HL-60 (cell line): Measurements from ENCODE around the gene RHAG.
"Not testable (repeated sequence)": the region's sequence is repeated elsewhere in the genome, so short reads cannot be mapped to it uniquely, and the experiment has no call there.

ENCODE experiments used
- DNase-seq, 2 experiments: peaks; one replicate each; pipeline ENCODE4 v3.0.0-alpha.2; 2010 to 2020; ENCODE audit warnings: low read depth in 1 of 2, low spot score in 1 of 2
- H3K27ac ChIP-seq: fragments of 250-450 bp; sonication (Bioruptor Pico); replicated peaks from 2 replicates; pipeline ENCODE4 v1.5.1; 2020; ENCODE audit warnings: mild to moderate bottlenecking, moderate library complexity
- H3K27me3 ChIP-seq: fragments of 250-450 bp; sonication (Bioruptor Pico); 2 replicates; pipeline ENCODE4 v1.5.1; 2021; ENCODE audit warnings: mild to moderate bottlenecking, moderate library complexity; ENCODE audit not compliant: insufficient read depth, poor library complexity, severe bottlenecking
- H3K4me3 ChIP-seq: replicated peaks from 2 replicates; pipeline ENCODE4 v1.5.1; 2011; ENCODE audit warnings: mild to moderate bottlenecking, control low read depth, low read length; ENCODE audit not compliant: insufficient read depth
- CTCF ChIP-seq: IDR thresholded peaks from one replicate; pipeline ENCODE4 v1.5.1; 2011; ENCODE audit warnings: low read length, control low read depth, inconsistent platforms; ENCODE audit not compliant: insufficient read depth
- GABPA ChIP-seq: IDR thresholded peaks from 2 replicates; pipeline ENCODE4 v1.6.1; 2012; ENCODE audit warnings: low read depth
- POLR2AphosphoS5 ChIP-seq: IDR thresholded peaks from 2 replicates; pipeline ENCODE4 v1.6.1; 2012; ENCODE audit warnings: low read depth
- REST ChIP-seq: IDR thresholded peaks from 2 replicates; pipeline ENCODE4 v1.6.1; 2012; ENCODE audit warnings: low read depth; ENCODE audit not compliant: insufficient replicate concordance
- SPI1 ChIP-seq: IDR thresholded peaks from 2 replicates; pipeline ENCODE4 v1.6.1; 2012; ENCODE audit warnings: low read depth, mild to moderate bottlenecking, borderline replicate concordance

Gene RHAG

GRCh38 chr6:49626811-49627210 is 9.8 kb downstream of the RHAG start:
- Histone ChIP-seq H3K4me3 (no peak overlapping the region), H3K27ac (no peak overlapping the region), H3K27me3 (no peaks in the 10 kb centered on the region)
- no peak for TF ChIP-seq SPI1
- no peak for TF ChIP-seq REST
- TF ChIP-seq CTCF, result no peak
- TF ChIP-seq POLR2AphosphoS5, result no peak
- no peak for TF ChIP-seq GABPA
- no peak for DNase-seq

GRCh38 chr6:49618257-49618656 is 18.4 kb downstream of the RHAG start:
- H3K27ac ChIP-seq, result no peak overlapping the region
- no peak for DNase-seq
- H3K27me3 ChIP-seq, result no peaks in the 10 kb centered on the region
- no peak for TF ChIP-seq REST
- TF ChIP-seq CTCF, result no peak
- no peak for TF ChIP-seq GABPA
- TF ChIP-seq SPI1, result no peak
- no peak for TF ChIP-seq POLR2AphosphoS5
- no peak overlapping the region for H3K4me3 ChIP-seq

GRCh38 chr6:49614144-49614543 is 22.5 kb downstream of the RHAG start:
- H3K27me3 ChIP-seq, DNase-seq: not testable (repeated sequence)

GRCh38 chr6:49609285-49609684 is 27.4 kb downstream of the RHAG start:
- DNase-seq, result no peak
- no peak for TF ChIP-seq CTCF
- no peak for TF ChIP-seq REST
- TF ChIP-seq SPI1, result no peak
- TF ChIP-seq GABPA, result no peak
- TF ChIP-seq POLR2AphosphoS5, result no peak

More at GRCh38 chr6:49614144-49614543, 22.5 kb downstream of the RHAG start:
- H3K27ac ChIP-seq, H3K4me3 ChIP-seq: not testable (repeated sequence)

GRCh38 chr6:49608275-49608674 is 28.4 kb downstream of the RHAG start:
- DNase-seq, H3K4me3 ChIP-seq, H3K27ac ChIP-seq, H3K27me3 ChIP-seq: not testable (repeated sequence)

More at GRCh38 chr6:49609285-49609684, 27.4 kb downstream of the RHAG start:
- H3K27me3 ChIP-seq, result no peaks in the 10 kb centered on the region
- H3K4me3 ChIP-seq, result no peak overlapping the region
- H3K27ac ChIP-seq, result no peak overlapping the region
